Central memory CD8-positive, alpha-beta T cell (primary cell): ENCODE data around the gene MTMR10.

Experiments
- ATAC-seq: fragments of 150-1000 bp; cut with Tn5 transposase; replicated peaks from 2 replicates; pipeline ENCODE4 v1.10.0; 2022; ENCODE audit warnings: mild to moderate bottlenecking, moderate FRiP score, moderate number of reproducible peaks; ENCODE audit not compliant: poor library complexity, severe bottlenecking; ENCODE audit errors: extremely low read depth
- DNase-seq, 2 donors: peaks; one replicate each; pipeline ENCODE4 v3.0.0; 2021; ENCODE audit warnings: low spot score in 2 of 2
- H3K27ac Mint-ChIP-seq: one replicate; pipeline ENCODE4 v1.8.0; 2022; ENCODE audit warnings: low read depth, mild to moderate bottlenecking, moderate library complexity, mixed read lengths
- H3K27me3 Mint-ChIP-seq: one replicate; pipeline ENCODE4 v1.8.0; 2022; ENCODE audit warnings: mixed read lengths
- H3K36me3 Mint-ChIP-seq: one replicate; pipeline ENCODE4 v1.8.0; 2022; ENCODE audit warnings: mild to moderate bottlenecking, moderate library complexity, mixed read lengths; ENCODE audit not compliant: insufficient read depth
- H3K4me1 Mint-ChIP-seq: one replicate; pipeline ENCODE4 v1.8.0; 2022; ENCODE audit warnings: mixed read lengths
- H3K4me3 Mint-ChIP-seq: one replicate; pipeline ENCODE4 v1.8.0; 2022; ENCODE audit warnings: mild to moderate bottlenecking, moderate library complexity, mixed read lengths
- H3K9me3 Mint-ChIP-seq: one replicate; pipeline ENCODE4 v1.8.0; 2022; ENCODE audit warnings: mixed read lengths

The MTMR10 gene

GRCh38 chr15:30940359-30940758 is 51.1 kb downstream of the MTMR10 start:
- H3K4me3 Mint-ChIP-seq = no peak overlapping the region
- H3K27me3 Mint-ChIP-seq = no peaks in the 10 kb centered on the region
- H3K9me3 Mint-ChIP-seq = no peaks in the 10 kb centered on the region
- DNase-seq (no peak), ATAC-seq (no peak)
- no peaks in the 10 kb centered on the region for H3K4me1 Mint-ChIP-seq
- H3K36me3 Mint-ChIP-seq = peaks cover 75% of the 10 kb centered on the region
- H3K27ac Mint-ChIP-seq = no peak overlapping the region

GRCh38 chr15:30939161-30939560 is 52.3 kb downstream of the MTMR10 start:
- no peaks in the 10 kb centered on the region for H3K27me3 Mint-ChIP-seq
- peaks cover 72% of the 10 kb centered on the region for H3K36me3 Mint-ChIP-seq
- H3K4me1 Mint-ChIP-seq = no peaks in the 10 kb centered on the region
- H3K4me3 Mint-ChIP-seq = no peak overlapping the region
- no peak for DNase-seq
- no peak for ATAC-seq
- H3K9me3 Mint-ChIP-seq = no peaks in the 10 kb centered on the region
- no peak overlapping the region for H3K27ac Mint-ChIP-seq

- no peaks in the 10 kb centered on the region for H3K27me3 Mint-ChIP-seq
- H3K4me3 Mint-ChIP-seq = no peak overlapping the region
- no peak for ATAC-seq
- DNase-seq = no peak
- H3K4me1 Mint-ChIP-seq = no peaks in the 10 kb centered on the region
- H3K36me3 Mint-ChIP-seq = peaks cover 36% of the 10 kb centered on the region
- H3K9me3 Mint-ChIP-seq = no peaks in the 10 kb centered on the region
- peak overlapping the region; percentile 10 for H3K27ac Mint-ChIP-seq
Observed at GRCh38 chr15:30933293-30933692, 58.1 kb downstream of the MTMR10 start.

- Mint-ChIP-seq H3K27me3 (no peaks in the 10 kb centered on the region), H3K27ac (no peak overlapping the region), H3K4me3 (no peak overlapping the region), H3K36me3 (peaks cover 22% of the 10 kb centered on the region), H3K4me1 (no peaks in the 10 kb centered on the region), H3K9me3 (no peaks in the 10 kb centered on the region)
- DNase-seq (no peak), ATAC-seq (no peak)
Observed at GRCh38 chr15:30930422-30930821, 61.0 kb downstream of the MTMR10 start.

- Mint-ChIP-seq H3K27me3 (no peaks in the 10 kb centered on the region), H3K27ac (no peak overlapping the region), H3K4me3 (no peak overlapping the region), H3K9me3 (no peaks in the 10 kb centered on the region), H3K4me1 (no peaks in the 10 kb centered on the region), H3K36me3 (peaks cover 20% of the 10 kb centered on the region)
- ATAC-seq (no peak), DNase-seq (no peak)
Observed at GRCh38 chr15:30929982-30930381, 61.4 kb downstream of the MTMR10 start.

GRCh38 chr15:30929064-30929669 is 62.3 kb downstream of the MTMR10 start:
- peaks cover 16% of the 10 kb centered on the region for H3K36me3 Mint-ChIP-seq
- DNase-seq = no peak
- no peak for ATAC-seq

GRCh38 chr15:30928076-30928475 is 63.4 kb downstream of the MTMR10 start:
- no peak for ATAC-seq
- no peaks in the 10 kb centered on the region for H3K9me3 Mint-ChIP-seq
- H3K4me1 Mint-ChIP-seq = no peaks in the 10 kb centered on the region
- no peak overlapping the region for H3K27ac Mint-ChIP-seq
- H3K4me3 Mint-ChIP-seq = no peak overlapping the region
- no peak for DNase-seq
- H3K36me3 Mint-ChIP-seq = peaks cover 17% of the 10 kb centered on the region
- no peaks in the 10 kb centered on the region for H3K27me3 Mint-ChIP-seq

More at GRCh38 chr15:30929064-30929669, 62.3 kb downstream of the MTMR10 start:
- Mint-ChIP-seq H3K27ac (peak overlapping the region; percentile 38), H3K27me3 (no peaks in the 10 kb centered on the region), H3K4me1 (no peaks in the 10 kb centered on the region), H3K4me3 (no peak overlapping the region), H3K9me3 (no peaks in the 10 kb centered on the region)

- Mint-ChIP-seq H3K27ac (no peak overlapping the region), H3K27me3 (no peaks in the 10 kb centered on the region), H3K4me1 (no peaks in the 10 kb centered on the region), H3K9me3 (no peaks in the 10 kb centered on the region), H3K4me3 (no peak overlapping the region), H3K36me3 (peaks cover 19% of the 10 kb centered on the region)
- DNase-seq = no peak
- ATAC-seq = no peak
Observed at GRCh38 chr15:30927148-30927761, 64.2 kb downstream of the MTMR10 start.

- Mint-ChIP-seq H3K27me3 (no peaks in the 10 kb centered on the region), H3K27ac (no peak overlapping the region), H3K9me3 (no peaks in the 10 kb centered on the region), H3K4me3 (no peak overlapping the region), H3K36me3 (peaks cover 24% of the 10 kb centered on the region), H3K4me1 (no peaks in the 10 kb centered on the region)
- no peak for DNase-seq
- no peak for ATAC-seq
Observed at GRCh38 chr15:30926161-30926560, 65.3 kb downstream of the MTMR10 start.

GRCh38 chr15:30925686-30926085 is 65.7 kb downstream of the MTMR10 start:
- no peak overlapping the region for H3K4me3 Mint-ChIP-seq
- no peaks in the 10 kb centered on the region for H3K27me3 Mint-ChIP-seq
- DNase-seq = no peak
- no peak overlapping the region for H3K27ac Mint-ChIP-seq
- ATAC-seq = no peak
- H3K9me3 Mint-ChIP-seq = no peaks in the 10 kb centered on the region
- peaks cover 25% of the 10 kb centered on the region for H3K36me3 Mint-ChIP-seq
- H3K4me1 Mint-ChIP-seq = no peaks in the 10 kb centered on the region

GRCh38 chr15:30924353-30924752 is 67.1 kb downstream of the MTMR10 start:
- DNase-seq (no peak), ATAC-seq (no peak)
- H3K27me3 Mint-ChIP-seq = no peaks in the 10 kb centered on the region
- H3K9me3 Mint-ChIP-seq = no peaks in the 10 kb centered on the region
- no peak overlapping the region for H3K27ac Mint-ChIP-seq
- H3K4me3 Mint-ChIP-seq = no peak overlapping the region
- no peaks in the 10 kb centered on the region for H3K4me1 Mint-ChIP-seq
- H3K36me3 Mint-ChIP-seq = peaks cover 27% of the 10 kb centered on the region

GRCh38 chr15:30923429-30923828 is 68.0 kb downstream of the MTMR10 start:
- no peak for DNase-seq
- peaks cover 30% of the 10 kb centered on the region for H3K36me3 Mint-ChIP-seq
- H3K4me3 Mint-ChIP-seq = no peak overlapping the region
- no peak overlapping the region for H3K27ac Mint-ChIP-seq
- H3K9me3 Mint-ChIP-seq = no peaks in the 10 kb centered on the region
- no peaks in the 10 kb centered on the region for H3K27me3 Mint-ChIP-seq
- H3K4me1 Mint-ChIP-seq = no peaks in the 10 kb centered on the region
- no peak for ATAC-seq

- Mint-ChIP-seq H3K9me3 (no peaks in the 10 kb centered on the region), H3K4me3 (no peak overlapping the region), H3K4me1 (no peaks in the 10 kb centered on the region), H3K27me3 (no peaks in the 10 kb centered on the region), H3K36me3 (peaks cover 33% of the 10 kb centered on the region), H3K27ac (no peak overlapping the region)
- ATAC-seq = no peak
- DNase-seq = no peak
Observed at GRCh38 chr15:30922480-30923311, 68.7 kb downstream of the MTMR10 start.
